Transverse colon (tissue), 3 donors: ENCODE data around the gene TESK2.

ENCODE experiments used
- CTCF ChIP-seq, 5 experiments: fragments of 200-600 bp in 3 of 5; fragments of 450-650 bp in 2 of 5; sonication (generic) in 3 of 5; IDR thresholded peaks; 1 replicate in 2 of 5; 2 replicates in 3 of 5; pipeline ENCODE4 v1.5.1; 2016 to 2017; ENCODE audit warnings: antibody characterized with exemption in 5 of 5, inconsistent platforms in 3 of 5, mild to moderate bottlenecking in 2 of 5, moderate library complexity in 1 of 5
- POLR2A ChIP-seq: fragments of 450-650 bp; IDR thresholded peaks from one replicate; pipeline ENCODE4 v1.6.1; 2016; ENCODE audit warnings: antibody characterized with exemption, mild to moderate bottlenecking, moderate library complexity

- TF ChIP-seq CTCF (IDR thresholded peaks at IDR 0.05) (no peak), POLR2A (no peak)
Measured at GRCh38 chr1:45328680-45329079, 162.3 kb downstream of the TESK2 start.
